Omental fat pad (tissue), 4 donors: Measurements from ENCODE around the gene MRAS. TPM values are rescaled to one million over a fixed set of nuclear protein-coding genes. Genes with fewer than 3 reads are reported as not detected.

ENCODE experiments used
- ATAC-seq: fragments of 150-250 bp; one replicate; pipeline ENCODE4 v1.9.1; 2016; ENCODE audit warnings: mild to moderate bottlenecking, moderate library complexity; ENCODE audit not compliant: low FRiP score
- DNase-seq: peaks from one replicate; pipeline ENCODE4 v3.0.0-alpha.2; 2019; ENCODE audit warnings: low spot score
- CTCF ChIP-seq, 3 donors: fragments of 450-650 bp; IDR thresholded peaks; one replicate each; pipeline ENCODE4 v1.5.1; 2016 to 2017; ENCODE audit warnings: antibody characterized with exemption in 3 of 3, mild to moderate bottlenecking in 3 of 3, moderate library complexity in 2 of 3
- total RNA-seq, 4 donors: library from RNA; depleted of rRNA; stranded (reverse); fragments of >200 nt; gene quantifications; one replicate each; pipeline ENCODE4 v1.1.0, GENCODE V29; 2016

Gene MRAS
- total RNA-seq, 4 donors from 2014 or later: 63.1 to 210 (median 106) TPM

GRCh38 chr3:138395865-138396751, 47.7 kb downstream of the MRAS start:
- no peak for TF ChIP-seq CTCF (IDR thresholded peaks at IDR 0.05)
- no peak for ATAC-seq

GRCh38 chr3:138396752-138397410, 48.5 kb downstream of the MRAS start:
- no peak for DNase-seq
- no peak for ATAC-seq
- TF ChIP-seq CTCF (IDR thresholded peaks at IDR 0.05): no peak

More at GRCh38 chr3:138395865-138396751, 47.7 kb downstream of the MRAS start:
- DNase-seq: no peak

- DNase-seq (no peak), ATAC-seq (no peak)
- no peak for TF ChIP-seq CTCF (IDR thresholded peaks at IDR 0.05)
These were observed 49.6 kb downstream of the MRAS start for GRCh38 chr3:138397983-138398382.

- no peak for TF ChIP-seq CTCF (IDR thresholded peaks at IDR 0.05)
- ATAC-seq: no peak
These were observed 50.6 kb downstream of the MRAS start for GRCh38 chr3:138398791-138399575.

GRCh38 chr3:138399766-138400165, 51.4 kb downstream of the MRAS start:
- DNase-seq (no peak), ATAC-seq (no peak)
- TF ChIP-seq CTCF (IDR thresholded peaks at IDR 0.05): no peak

More at GRCh38 chr3:138398791-138399575, 50.6 kb downstream of the MRAS start:
- DNase-seq: no peak

- ATAC-seq (no peak), DNase-seq (no peak)
- no peak for TF ChIP-seq CTCF (IDR thresholded peaks at IDR 0.05)
These were observed 52.3 kb downstream of the MRAS start for GRCh38 chr3:138400651-138401070.
